Stimulated activated CD8-positive, alpha-beta memory T cell treated with anti-CD3 and anti-CD28 coated beads, Interleukin-2, amount 100 ng/mL, for 1 hour (primary cell): ENCODE data around the gene SCYGR1.
"Not testable (repeated sequence)": the region's sequence is repeated elsewhere in the genome, so short reads cannot be mapped to it uniquely, and the experiment has no call there.

Experiments used
- DNase-seq, 2 donors: peaks; one replicate each; pipeline ENCODE4 v3.0.0-alpha.2; 2020; ENCODE audit warnings: low read depth in 2 of 2

Gene SCYGR1

GRCh38 chr2:227402959-227403358 lies 15.2 kb upstream of the SCYGR1 start:
- DNase-seq: no peak

- no peak for DNase-seq
Measured at GRCh38 chr2:227402321-227402720, 14.6 kb upstream of the SCYGR1 start.

GRCh38 chr2:227401550-227401949 lies 13.8 kb upstream of the SCYGR1 start:
- DNase-seq: no peak

- DNase-seq: no peak
Measured at GRCh38 chr2:227398684-227399670, 11.2 kb upstream of the SCYGR1 start.

GRCh38 chr2:227397562-227397961 lies 9.8 kb upstream of the SCYGR1 start:
- DNase-seq: no peak

GRCh38 chr2:227395556-227395955 lies 7.8 kb upstream of the SCYGR1 start:
- DNase-seq: no peak

GRCh38 chr2:227394401-227394800 lies 6.7 kb upstream of the SCYGR1 start:
- DNase-seq: no peak

GRCh38 chr2:227390468-227391256 lies 2.9 kb upstream of the SCYGR1 start:
- no peak for DNase-seq

- no peak for DNase-seq
Measured at GRCh38 chr2:227389661-227390060, 1.9 kb upstream of the SCYGR1 start.

- no peak for DNase-seq
Measured at GRCh38 chr2:227389231-227389630, 1.5 kb upstream of the SCYGR1 start.

- no peak for DNase-seq
Measured at GRCh38 chr2:227388537-227389011, 825 bp upstream of the SCYGR1 start.

GRCh38 chr2:227386630-227387029 lies 1.1 kb downstream of the SCYGR1 start:
- no peak for DNase-seq

GRCh38 chr2:227383686-227384085 lies 4.1 kb downstream of the SCYGR1 start:
- DNase-seq: no peak

- not testable (repeated sequence) for DNase-seq
Measured at GRCh38 chr2:227382241-227382835, 5.4 kb downstream of the SCYGR1 start.

GRCh38 chr2:227379095-227379494 lies 8.7 kb downstream of the SCYGR1 start, which contains the start of gene TM4SF20:
TSS of gene TM4SF20 (minus strand) at chr2:227379306. CDS start at chr2:227379268, 38 bp downstream.
- DNase-seq: no peak

GRCh38 chr2:227378371-227378782 lies 9.4 kb downstream of the SCYGR1 start:
- no peak for DNase-seq

GRCh38 chr2:227377467-227378351 lies 10.0 kb downstream of the SCYGR1 start:
- DNase-seq: no peak

- no peak for DNase-seq
Measured at GRCh38 chr2:227376656-227377396, 10.9 kb downstream of the SCYGR1 start.

GRCh38 chr2:227374158-227374557 lies 13.6 kb downstream of the SCYGR1 start:
- no peak for DNase-seq

GRCh38 chr2:227373389-227373788 lies 14.4 kb downstream of the SCYGR1 start:
- DNase-seq: no peak
